KMS-11 (cell line): ENCODE measurements around the gene METTL26.

Experiments
- H2AFZ ChIP-seq: fragments of 200-600 bp; sonication (generic); 2 replicates; pipeline ENCODE4 v1.6.1; 2016; ENCODE audit warnings: antibody characterized with exemption, mixed run types, low read depth
- H3K27ac ChIP-seq: fragments of 200-600 bp; sonication (generic); 2 replicates; pipeline ENCODE4 v1.6.1; 2016; ENCODE audit warnings: mild to moderate bottlenecking, mixed run types
- H3K27me3 ChIP-seq: fragments of 200-600 bp; sonication (generic); 2 replicates; pipeline ENCODE4 v1.6.1; 2017; ENCODE audit warnings: mild to moderate bottlenecking, low read depth, mixed run types, moderate library complexity; ENCODE audit not compliant: insufficient read depth
- H3K36me3 ChIP-seq: fragments of 200-600 bp; sonication (generic); 2 replicates; pipeline ENCODE4 v1.6.1; 2017; ENCODE audit warnings: mild to moderate bottlenecking, mixed run types; ENCODE audit not compliant: insufficient read depth
- H3K4me1 ChIP-seq: fragments of 200-600 bp; sonication (generic); 2 replicates; pipeline ENCODE4 v1.6.1; 2016; ENCODE audit warnings: mild to moderate bottlenecking, low read depth, mixed run types; ENCODE audit not compliant: poor library complexity, severe bottlenecking
- H3K4me2 ChIP-seq: fragments of 200-600 bp; sonication (generic); 2 replicates; pipeline ENCODE4 v1.7.0; 2016; ENCODE audit warnings: mild to moderate bottlenecking, mixed run types
- H3K4me3 ChIP-seq: fragments of 200-600 bp; sonication (generic); IDR thresholded peaks from 2 replicates; pipeline ENCODE4 v1.6.1; 2017; ENCODE audit warnings: low read depth, low read length, mixed read lengths; ENCODE audit not compliant: insufficient read depth
- H3K79me2 ChIP-seq: fragments of 200-600 bp; sonication (generic); 2 replicates; pipeline ENCODE4 v1.6.1; 2016; ENCODE audit warnings: low read depth, mixed run types; ENCODE audit not compliant: insufficient read depth
- H3K9ac ChIP-seq: fragments of 200-600 bp; sonication (generic); 2 replicates; pipeline ENCODE4 v1.6.1; 2016; ENCODE audit warnings: mild to moderate bottlenecking, mixed run types
- H4K20me1 ChIP-seq: fragments of 200-600 bp; sonication (generic); 2 replicates; pipeline ENCODE4 v1.6.1; 2016; ENCODE audit warnings: mild to moderate bottlenecking, mixed run types; ENCODE audit not compliant: insufficient read depth
- CTCF ChIP-seq: fragments of 200-600 bp; sonication (generic); conservative IDR thresholded peaks from 2 replicates; pipeline ENCODE4 v1.6.1; 2017; ENCODE audit warnings: low read depth, mild to moderate bottlenecking, antibody characterized with exemption, low read length, moderate library complexity, mixed read lengths

The METTL26 gene

GRCh38 chr16:627454-628239 is 8.5 kb downstream of the METTL26 start:
- Histone ChIP-seq H3K27me3 (no peaks in the 10 kb centered on the region), H3K4me2 (no peak overlapping the region), H4K20me1 (no peaks in the 10 kb centered on the region), H3K9ac (no peak overlapping the region), H3K4me3 (no peak overlapping the region), H3K27ac (no peak overlapping the region), H3K4me1 (no peaks in the 10 kb centered on the region), H3K36me3 (no peaks in the 10 kb centered on the region), H3K79me2 (no peaks in the 10 kb centered on the region), H2AFZ (no peak overlapping the region)
- TF ChIP-seq CTCF = no peak

- Histone ChIP-seq H3K4me2 (no peak overlapping the region), H3K9ac (no peak overlapping the region), H3K27ac (no peak overlapping the region), H4K20me1 (no peaks in the 10 kb centered on the region), H3K79me2 (no peaks in the 10 kb centered on the region), H3K36me3 (no peaks in the 10 kb centered on the region), H3K4me1 (no peaks in the 10 kb centered on the region), H3K4me3 (no peak overlapping the region), H3K27me3 (no peaks in the 10 kb centered on the region), H2AFZ (no peak overlapping the region)
- no peak for TF ChIP-seq CTCF
These were observed 9.2 kb downstream of the METTL26 start for GRCh38 chr16:626787-627453.

GRCh38 chr16:625977-626765 is 9.9 kb downstream of the METTL26 start:
- H3K4me1 ChIP-seq = no peaks in the 10 kb centered on the region
- H3K36me3 ChIP-seq = no peaks in the 10 kb centered on the region
- no peak for TF ChIP-seq CTCF
- no peak overlapping the region for H3K4me2 ChIP-seq
- no peaks in the 10 kb centered on the region for H3K27me3 ChIP-seq
- H4K20me1 ChIP-seq = no peaks in the 10 kb centered on the region
- no peak overlapping the region for H3K9ac ChIP-seq
- H3K79me2 ChIP-seq = no peaks in the 10 kb centered on the region
- no peak overlapping the region for H3K27ac ChIP-seq
- no peak overlapping the region for H3K4me3 ChIP-seq
- no peak overlapping the region for H2AFZ ChIP-seq

GRCh38 chr16:625117-625976 is 10.8 kb downstream of the METTL26 start:
- H3K4me1 ChIP-seq = no peaks in the 10 kb centered on the region
- H3K4me3 ChIP-seq = no peak overlapping the region
- H4K20me1 ChIP-seq = no peaks in the 10 kb centered on the region
- no peak overlapping the region for H3K9ac ChIP-seq
- TF ChIP-seq CTCF = no peak
- no peaks in the 10 kb centered on the region for H3K79me2 ChIP-seq
- no peaks in the 10 kb centered on the region for H3K36me3 ChIP-seq
- no peak overlapping the region for H3K27ac ChIP-seq
- H2AFZ ChIP-seq = no peak overlapping the region
- H3K27me3 ChIP-seq = no peaks in the 10 kb centered on the region
- no peak overlapping the region for H3K4me2 ChIP-seq
